Right atrium auricular region (tissue), 2 donors: Measurements from ENCODE around the gene CCDC192. TPM values are rescaled to one million over a fixed set of nuclear protein-coding genes. Genes with fewer than 3 reads are reported as not detected.

Experiments used
- DNase-seq: peaks from one replicate; pipeline ENCODE4 v3.0.0-alpha.2; 2019; ENCODE audit warnings: low spot score
- H3K27ac ChIP-seq, 2 donors: fragments of 200-600 bp; sonication (generic); 1 replicate in 1 of 2; 2 replicates in 1 of 2; pipeline ENCODE4 v1.5.1; 2016 to 2019
- H3K27me3 ChIP-seq, 2 donors: fragments of 200-600 bp; sonication (generic); one replicate each; pipeline versions ENCODE4 v1.5.1 to v1.6.0; 2017 to 2019
- H3K36me3 ChIP-seq: fragments of 200-600 bp; sonication (generic); one replicate; pipeline ENCODE4 v1.5.1; 2016
- H3K4me1 ChIP-seq, 2 donors: fragments of 200-600 bp; sonication (generic); one replicate each; pipeline versions ENCODE4 v1.5.1 to v1.6.0; 2017 to 2019
- H3K4me3 ChIP-seq, 2 donors: fragments of 200-600 bp; sonication (generic); 1 replicate in 1 of 2; 2 replicates in 1 of 2; pipeline ENCODE4 v1.5.1; 2017 to 2019; ENCODE audit warnings: mild to moderate bottlenecking in 1 of 2, moderate library complexity in 1 of 2
- H3K9me3 ChIP-seq, 2 donors: fragments of 200-600 bp; sonication (generic); one replicate each; pipeline ENCODE4 v1.5.1; 2019
- CTCF ChIP-seq, 2 donors: fragments of 200-600 bp; sonication (generic); IDR thresholded peaks; one replicate each; pipeline ENCODE4 v1.5.1; 2019; ENCODE audit warnings: antibody characterized with exemption in 2 of 2
- total RNA-seq, 2 donors: library from RNA; depleted of rRNA; stranded (reverse); fragments of >200 nt; gene quantifications; one replicate each; pipeline ENCODE4 v1.1.0, GENCODE V29; 2016

Gene CCDC192
- not detected for total RNA-seq

GRCh38 chr5:127702926-127703561 is at the start of gene CCDC192:
Gene CCDC192, plus strand, starts transcription at chr5:127703391. Its CDS starts 55 bp downstream, at chr5:127703446.
- DNase-seq, result no peak
- Histone ChIP-seq H3K4me1 (peaks cover 0 to 42% of the 10 kb centered on the region in 2 donors), H3K27ac (no peak within 1 kb of the TSS), H3K36me3 (no peaks in the 10 kb centered on the region), H3K9me3 (no peaks in the 10 kb centered on the region), H3K4me3 (no peak within 1 kb of the TSS), H3K27me3 (no peaks in the 10 kb centered on the region)
- no peak for TF ChIP-seq CTCF (IDR thresholded peaks at IDR 0.05)

- no peak for TF ChIP-seq CTCF (IDR thresholded peaks at IDR 0.05)
- no peak overlapping the region for H3K4me3 ChIP-seq
Measured at GRCh38 chr5:127656825-127657224, 46.4 kb upstream of the CCDC192 start.

GRCh38 chr5:127660047-127660733 is 43.0 kb upstream of the CCDC192 start:
- Histone ChIP-seq H3K4me1 (peaks cover 0 to 12% of the 10 kb centered on the region in 2 donors), H3K36me3 (no peaks in the 10 kb centered on the region), H3K4me3 (no peak overlapping the region), H3K27ac (peak overlapping the region; percentile 47 to 49), H3K27me3 (no peaks in the 10 kb centered on the region), H3K9me3 (no peaks in the 10 kb centered on the region)
- no peak for TF ChIP-seq CTCF (IDR thresholded peaks at IDR 0.05)
- no peak for DNase-seq

More at GRCh38 chr5:127656825-127657224, 46.4 kb upstream of the CCDC192 start:
- no peaks in the 10 kb centered on the region for H3K9me3 ChIP-seq
- no peak for DNase-seq
- peaks cover 0 to 12% of the 10 kb centered on the region in 2 donors for H3K4me1 ChIP-seq
- H3K27me3 ChIP-seq, result no peaks in the 10 kb centered on the region
- no peak overlapping the region for H3K27ac ChIP-seq
- H3K36me3 ChIP-seq, result no peaks in the 10 kb centered on the region

- no peak for DNase-seq
- Histone ChIP-seq H3K9me3 (no peaks in the 10 kb centered on the region), H3K4me1 (peaks cover 0 to 18% of the 10 kb centered on the region in 2 donors), H3K27ac (no peak overlapping the region), H3K4me3 (no peak overlapping the region), H3K27me3 (no peaks in the 10 kb centered on the region), H3K36me3 (no peaks in the 10 kb centered on the region)
- TF ChIP-seq CTCF (IDR thresholded peaks at IDR 0.05), result no peak
Measured at GRCh38 chr5:127664093-127664492, 39.1 kb upstream of the CCDC192 start.

- H3K27ac ChIP-seq, result no peak overlapping the region
- no peak overlapping the region for H3K4me3 ChIP-seq
Measured at GRCh38 chr5:127665641-127666040, 37.5 kb upstream of the CCDC192 start.

More at GRCh38 chr5:127665641-127666040, 37.5 kb upstream of the CCDC192 start:
- DNase-seq, result no peak
- H3K27me3 ChIP-seq, result no peaks in the 10 kb centered on the region
- TF ChIP-seq CTCF (IDR thresholded peaks at IDR 0.05), result no peak
- H3K36me3 ChIP-seq, result no peaks in the 10 kb centered on the region
- H3K9me3 ChIP-seq, result no peaks in the 10 kb centered on the region
- peaks cover 0 to 7% of the 10 kb centered on the region in 2 donors for H3K4me1 ChIP-seq
